WTC11 (cell line): ENCODE measurements around the gene PYY. TPM values are rescaled to one million over a fixed set of nuclear protein-coding genes. Genes with fewer than 3 reads are reported as not detected.
A peak's percentile ranks its signal among the peaks of the same experiment; 100 is the strongest.

ENCODE experiments used
- ATAC-seq: fragments of 200-7000 bp; cut with Tn5 transposase; 2 replicates; pipeline ENCODE4 v1.10.0; 2021; ENCODE audit warnings: mild to moderate bottlenecking, moderate library complexity
- CTCF ChIA-PET: fragments of 300-600 bp; sonication (Branson Sonifier 250); formaldehyde crosslinking; loops from one replicate; lab custom pipeline; 2021; ENCODE audit warnings: antibody characterized with exemption; lab: Charles Lee
- POLR2A ChIA-PET: fragments of 350-600 bp; sonication (Branson Sonifier 250); formaldehyde crosslinking; loops from one replicate; lab custom pipeline; 2021; ENCODE audit warnings: antibody characterized with exemption; lab: Charles Lee
- DNase-seq: peaks from one replicate; pipeline ENCODE4 v3.0.0; 2021; ENCODE audit warnings: low spot score
- H3K27ac Mint-ChIP-seq: 2 replicates; pipeline ENCODE4 v1.8.0; 2021; ENCODE audit warnings: mixed read lengths
- H3K27me3 Mint-ChIP-seq: 2 replicates; pipeline ENCODE4 v1.8.0; 2021; ENCODE audit warnings: low read depth, mild to moderate bottlenecking, moderate library complexity, mixed read lengths
- H3K36me3 Mint-ChIP-seq: 2 replicates; pipeline ENCODE4 v1.8.0; 2021; ENCODE audit warnings: mixed read lengths
- H3K4me1 Mint-ChIP-seq: 2 replicates; pipeline ENCODE4 v1.8.0; 2022; ENCODE audit warnings: mixed read lengths
- H3K4me3 Mint-ChIP-seq: 2 replicates; pipeline ENCODE4 v1.8.0; 2021; ENCODE audit warnings: mild to moderate bottlenecking, moderate library complexity, mixed read lengths
- H3K9me3 Mint-ChIP-seq: 2 replicates; pipeline ENCODE4 v1.8.0; 2021; ENCODE audit warnings: mixed read lengths
- CREB1 ChIP-seq: sonication (generic); formaldehyde crosslinking; IDR thresholded peaks from 2 replicates; pipeline ENCODE4 v1.8.0; 2023; ENCODE audit warnings: mild to moderate bottlenecking, missing genetic modification reagents
- FOXP4 ChIP-seq: sonication (generic); formaldehyde crosslinking; IDR thresholded peaks from 2 replicates; pipeline ENCODE4 v1.8.0; 2022; ENCODE audit warnings: mild to moderate bottlenecking, missing genetic modification reagents
- GABPB1 ChIP-seq: sonication (generic); formaldehyde crosslinking; IDR thresholded peaks from 2 replicates; pipeline ENCODE4 v1.8.1; 2023; ENCODE audit warnings: mild to moderate bottlenecking, missing genetic modification reagents
- HMGA2 ChIP-seq: fragments of 250-450 bp; sonication (Bioruptor Pico); IDR thresholded peaks from 2 replicates; pipeline ENCODE4 v1.4.0; 2021; ENCODE audit warnings: mild to moderate bottlenecking, moderate library complexity
- MXD4 ChIP-seq: fragments of 250-450 bp; sonication (Bioruptor Pico); IDR thresholded peaks from 2 replicates; pipeline ENCODE4 v1.8.0; 2021; ENCODE audit warnings: mild to moderate bottlenecking, moderate library complexity, borderline replicate concordance
- NFATC4 ChIP-seq: fragments of 250-450 bp; sonication (Bioruptor Pico); IDR thresholded peaks from 2 replicates; pipeline ENCODE4 v1.9.0; 2021; ENCODE audit warnings: mild to moderate bottlenecking
- NFYB ChIP-seq: sonication (generic); formaldehyde crosslinking; conservative IDR thresholded peaks from 2 replicates; pipeline ENCODE4 v1.8.0; 2022; ENCODE audit warnings: low read depth, missing genetic modification reagents
- RORB ChIP-seq: fragments of 250-450 bp; sonication (Bioruptor Pico); IDR thresholded peaks from 2 replicates; pipeline ENCODE4 v1.9.0; 2021; ENCODE audit warnings: mild to moderate bottlenecking
- TP53 ChIP-seq: sonication (generic); formaldehyde crosslinking; IDR thresholded peaks from 2 replicates; pipeline ENCODE4 v1.8.1; 2023; ENCODE audit warnings: mild to moderate bottlenecking, missing genetic modification reagents
- ZBTB21 ChIP-seq: sonication (generic); formaldehyde crosslinking; IDR thresholded peaks from 2 replicates; pipeline ENCODE4 v1.8.1; 2023; ENCODE audit warnings: mild to moderate bottlenecking, missing genetic modification reagents, borderline replicate concordance
- ZNF219 ChIP-seq: sonication (generic); formaldehyde crosslinking; IDR thresholded peaks from 2 replicates; pipeline ENCODE4 v1.8.0; 2023; ENCODE audit warnings: missing genetic modification reagents, mild to moderate bottlenecking, borderline replicate concordance
- ZNF263 ChIP-seq: sonication (generic); formaldehyde crosslinking; IDR thresholded peaks from 2 replicates; pipeline ENCODE4 v1.8.1; 2022; ENCODE audit warnings: low read depth, mild to moderate bottlenecking, moderate library complexity, missing genetic modification reagents
- total RNA-seq: library from RNA; stranded (reverse); gene quantifications from 3 replicates; pipeline ENCODE4 v1.2.3, GENCODE V29; 2021
- TF ChIP-seq, protein P1 (sequence below): sonication (generic); formaldehyde crosslinking; IDR thresholded peaks from 2 replicates; pipeline ENCODE4 v1.8.0; 2022; ENCODE audit warnings: missing genetic modification reagents
- TF ChIP-seq, protein P2 (sequence below): sonication (generic); formaldehyde crosslinking; IDR thresholded peaks from 2 replicates; pipeline ENCODE4 v1.8.0; 2022; ENCODE audit warnings: mild to moderate bottlenecking, missing genetic modification reagents
- TF ChIP-seq, protein P3 (sequence below): fragments of 250-450 bp; sonication (Bioruptor Pico); IDR thresholded peaks from 2 replicates; pipeline ENCODE4 v1.9.0; 2021; ENCODE audit warnings: moderate library complexity, mild to moderate bottlenecking, inconsistent platforms, borderline replicate concordance
- TF ChIP-seq, protein P4 (sequence below): sonication (generic); formaldehyde crosslinking; IDR thresholded peaks from 2 replicates; pipeline ENCODE4 v1.8.0; 2023; ENCODE audit warnings: mild to moderate bottlenecking, missing genetic modification reagents

Gene PYY
- total RNA-seq, 1 experiment from 2014 or later: 0.72 TPM

- TF ChIP-seq, protein P1, sequence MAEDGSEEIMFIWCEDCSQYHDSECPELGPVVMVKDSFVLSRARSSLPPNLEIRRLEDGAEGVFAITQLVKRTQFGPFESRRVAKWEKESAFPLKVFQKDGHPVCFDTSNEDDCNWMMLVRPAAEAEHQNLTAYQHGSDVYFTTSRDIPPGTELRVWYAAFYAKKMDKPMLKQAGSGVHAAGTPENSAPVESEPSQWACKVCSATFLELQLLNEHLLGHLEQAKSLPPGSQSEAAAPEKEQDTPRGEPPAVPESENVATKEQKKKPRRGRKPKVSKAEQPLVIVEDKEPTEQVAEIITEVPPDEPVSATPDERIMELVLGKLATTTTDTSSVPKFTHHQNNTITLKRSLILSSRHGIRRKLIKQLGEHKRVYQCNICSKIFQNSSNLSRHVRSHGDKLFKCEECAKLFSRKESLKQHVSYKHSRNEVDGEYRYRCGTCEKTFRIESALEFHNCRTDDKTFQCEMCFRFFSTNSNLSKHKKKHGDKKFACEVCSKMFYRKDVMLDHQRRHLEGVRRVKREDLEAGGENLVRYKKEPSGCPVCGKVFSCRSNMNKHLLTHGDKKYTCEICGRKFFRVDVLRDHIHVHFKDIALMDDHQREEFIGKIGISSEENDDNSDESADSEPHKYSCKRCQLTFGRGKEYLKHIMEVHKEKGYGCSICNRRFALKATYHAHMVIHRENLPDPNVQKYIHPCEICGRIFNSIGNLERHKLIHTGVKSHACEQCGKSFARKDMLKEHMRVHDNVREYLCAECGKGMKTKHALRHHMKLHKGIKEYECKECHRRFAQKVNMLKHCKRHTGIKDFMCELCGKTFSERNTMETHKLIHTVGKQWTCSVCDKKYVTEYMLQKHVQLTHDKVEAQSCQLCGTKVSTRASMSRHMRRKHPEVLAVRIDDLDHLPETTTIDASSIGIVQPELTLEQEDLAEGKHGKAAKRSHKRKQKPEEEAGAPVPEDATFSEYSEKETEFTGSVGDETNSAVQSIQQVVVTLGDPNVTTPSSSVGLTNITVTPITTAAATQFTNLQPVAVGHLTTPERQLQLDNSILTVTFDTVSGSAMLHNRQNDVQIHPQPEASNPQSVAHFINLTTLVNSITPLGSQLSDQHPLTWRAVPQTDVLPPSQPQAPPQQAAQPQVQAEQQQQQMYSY (CRISPR knock-in tag): no peak
- no peak for TF ChIP-seq RORB (CRISPR knock-in tag)
- TF ChIP-seq GABPB1 (CRISPR knock-in tag): no peak
- TF ChIP-seq ZNF219: no peak
- TF ChIP-seq, protein P2, sequence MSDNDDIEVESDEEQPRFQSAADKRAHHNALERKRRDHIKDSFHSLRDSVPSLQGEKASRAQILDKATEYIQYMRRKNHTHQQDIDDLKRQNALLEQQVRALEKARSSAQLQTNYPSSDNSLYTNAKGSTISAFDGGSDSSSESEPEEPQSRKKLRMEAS: 0 out of 2 replicates have a peak, but pooled peaks have one; percentile 32
These were observed 26.5 kb downstream of the PYY start (continued) for GRCh38 chr17:43927060-43927864.

GRCh38 chr17:43924558-43924957 is 29.2 kb downstream of the PYY start:
- Mint-ChIP-seq H3K36me3 (no peaks in the 10 kb centered on the region), H3K4me3 (no peak overlapping the region), H3K4me1 (peaks cover 17% of the 10 kb centered on the region), H3K9me3 (peaks cover 19% of the 10 kb centered on the region), H3K27ac (no peak overlapping the region), H3K27me3 (peaks cover 60% of the 10 kb centered on the region)
- TF ChIP-seq, protein P3, sequence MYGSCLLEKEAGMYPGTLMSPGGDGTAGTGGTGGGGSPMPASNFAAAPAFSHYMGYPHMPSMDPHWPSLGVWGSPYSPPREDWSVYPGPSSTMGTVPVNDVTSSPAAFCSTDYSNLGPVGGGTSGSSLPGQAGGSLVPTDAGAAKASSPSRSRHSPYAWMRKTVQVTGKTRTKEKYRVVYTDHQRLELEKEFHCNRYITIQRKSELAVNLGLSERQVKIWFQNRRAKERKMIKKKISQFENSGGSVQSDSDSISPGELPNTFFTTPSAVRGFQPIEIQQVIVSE (CRISPR knock-in tag): no peak
- TF ChIP-seq HMGA2 (CRISPR knock-in tag): no peak
- no peak for TF ChIP-seq ZNF263 (CRISPR knock-in tag)
- no peak for TF ChIP-seq ZBTB21
- TF ChIP-seq GABPB1 (CRISPR knock-in tag): no peak
- no peak for TF ChIP-seq CREB1 (CRISPR knock-in tag)
- TF ChIP-seq FOXP4: no peak
- DNase-seq (no peak), ATAC-seq (no peak)
- ChIA-PET POLR2A (interaction anchor here (0.6 kb wide), 1 partner anchor 44 kb away, joined by 3 read pairs; no protein-coding TSS in a partner anchor), CTCF (interaction anchor here (1.3 to 3.2 kb wide), 5 partner anchors 14 to 244 kb away, joined by 3 to 24 read pairs (median 8); no protein-coding TSS in a partner anchor)

DNA sequence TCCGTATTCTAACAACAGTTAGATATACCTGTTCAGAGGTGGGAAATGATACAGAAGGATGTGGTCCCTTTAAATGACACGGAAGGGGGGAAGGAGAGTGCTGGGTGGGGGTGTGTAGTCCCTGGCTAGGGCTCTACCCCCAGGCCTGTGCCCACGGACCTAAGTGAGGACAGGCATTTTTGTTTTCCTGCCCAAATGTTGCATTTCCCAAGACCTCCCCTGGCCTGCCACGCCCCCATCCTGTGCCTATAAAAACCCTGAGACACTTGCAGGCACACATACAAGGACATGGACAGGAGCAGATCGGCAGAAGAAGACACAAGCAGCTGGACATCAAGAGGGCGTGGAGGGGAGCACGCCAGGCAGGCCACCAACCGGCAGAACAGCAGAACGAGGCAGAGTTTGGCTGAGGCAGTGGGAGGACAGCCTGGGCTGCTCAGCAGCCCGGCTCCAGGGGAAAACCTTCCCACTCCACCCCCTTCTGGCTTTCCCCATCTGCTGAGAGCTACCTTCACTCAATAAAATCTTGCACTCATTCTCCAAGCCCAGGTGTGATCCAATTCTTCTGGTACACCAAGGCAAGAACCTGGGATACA is 33.1 kb downstream of the PYY start:
- no peak overlapping the region for H3K27ac Mint-ChIP-seq
- H3K27me3 Mint-ChIP-seq: peaks cover 38% of the 10 kb centered on the region
- peaks cover 26% of the 10 kb centered on the region for H3K4me1 Mint-ChIP-seq
- ChIA-PET POLR2A (no interaction called here), CTCF (interaction anchor here (2.3 to 3.9 kb wide), 2 partner anchors 11 to 23 kb away, joined by 6 to 21 read pairs; no protein-coding TSS in a partner anchor)
- DNase-seq: no peak
- H3K4me3 Mint-ChIP-seq: no peak overlapping the region
- no peak for ATAC-seq
- peaks cover 4% of the 10 kb centered on the region; the same call in 1 of the 2 replicates for H3K36me3 Mint-ChIP-seq
- peaks cover 26% of the 10 kb centered on the region for H3K9me3 Mint-ChIP-seq
- TF ChIP-seq CREB1 (CRISPR knock-in tag): no peak
- no peak for TF ChIP-seq MXD4 (CRISPR knock-in tag)
- no peak for TF ChIP-seq RORB (CRISPR knock-in tag)
- TF ChIP-seq, protein P4, sequence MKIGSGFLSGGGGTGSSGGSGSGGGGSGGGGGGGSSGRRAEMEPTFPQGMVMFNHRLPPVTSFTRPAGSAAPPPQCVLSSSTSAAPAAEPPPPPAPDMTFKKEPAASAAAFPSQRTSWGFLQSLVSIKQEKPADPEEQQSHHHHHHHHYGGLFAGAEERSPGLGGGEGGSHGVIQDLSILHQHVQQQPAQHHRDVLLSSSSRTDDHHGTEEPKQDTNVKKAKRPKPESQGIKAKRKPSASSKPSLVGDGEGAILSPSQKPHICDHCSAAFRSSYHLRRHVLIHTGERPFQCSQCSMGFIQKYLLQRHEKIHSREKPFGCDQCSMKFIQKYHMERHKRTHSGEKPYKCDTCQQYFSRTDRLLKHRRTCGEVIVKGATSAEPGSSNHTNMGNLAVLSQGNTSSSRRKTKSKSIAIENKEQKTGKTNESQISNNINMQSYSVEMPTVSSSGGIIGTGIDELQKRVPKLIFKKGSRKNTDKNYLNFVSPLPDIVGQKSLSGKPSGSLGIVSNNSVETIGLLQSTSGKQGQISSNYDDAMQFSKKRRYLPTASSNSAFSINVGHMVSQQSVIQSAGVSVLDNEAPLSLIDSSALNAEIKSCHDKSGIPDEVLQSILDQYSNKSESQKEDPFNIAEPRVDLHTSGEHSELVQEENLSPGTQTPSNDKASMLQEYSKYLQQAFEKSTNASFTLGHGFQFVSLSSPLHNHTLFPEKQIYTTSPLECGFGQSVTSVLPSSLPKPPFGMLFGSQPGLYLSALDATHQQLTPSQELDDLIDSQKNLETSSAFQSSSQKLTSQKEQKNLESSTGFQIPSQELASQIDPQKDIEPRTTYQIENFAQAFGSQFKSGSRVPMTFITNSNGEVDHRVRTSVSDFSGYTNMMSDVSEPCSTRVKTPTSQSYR: no peak
- no peak for TF ChIP-seq GABPB1 (CRISPR knock-in tag)
- TF ChIP-seq, protein P3 (CRISPR knock-in tag): no peak
- TF ChIP-seq NFATC4: no peak
- TF ChIP-seq, protein P1 (CRISPR knock-in tag): no peak
- no peak for TF ChIP-seq TP53
- no peak for TF ChIP-seq HMGA2 (CRISPR knock-in tag)
- TF ChIP-seq NFYB: no peak
